ENCODE data around the gene LAMB4. TPM values are rescaled to one million over a fixed set of nuclear protein-coding genes. Genes with fewer than 3 reads are reported as not detected.

The LAMB4 gene
- total RNA-seq, 6 experiments from 2014 or later: not detected

DNA sequence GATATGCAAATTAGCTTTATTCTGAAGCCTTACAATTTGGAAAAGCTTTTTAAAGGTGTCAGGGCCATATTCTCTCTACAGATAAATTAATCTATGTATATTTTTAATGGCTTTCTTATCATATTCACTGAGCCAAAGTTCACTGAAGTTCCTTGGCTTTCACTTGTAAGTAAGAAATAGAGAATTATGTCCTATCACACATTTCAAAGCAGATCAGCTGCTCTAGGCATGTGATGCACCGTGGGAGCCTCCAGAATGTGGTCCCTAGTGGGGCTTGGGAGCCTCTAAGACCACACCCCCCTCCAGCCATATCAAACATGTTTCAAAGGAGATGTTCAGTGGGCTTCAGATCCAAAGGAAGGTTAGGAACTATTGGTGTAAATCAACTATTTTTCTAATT is 51.5 kb downstream of the LAMB4 start:
- no peak overlapping the region for H3K27ac ChIP-seq
- no peaks in the 10 kb centered on the region for H3K36me3 ChIP-seq
- H3K4me1 ChIP-seq: peaks cover 0 to 7% (median 0%) of the 10 kb centered on the region in 4 donors
- ATAC-seq (no peak), DNase-seq (no peak)
- H3K27me3 ChIP-seq: no peaks in the 10 kb centered on the region
- intact Hi-C loops (cut with DNase I): no loop called here
- 44% methylated on average over 1 of the region's 1 CpG for WGBS (ENCODE audit: insufficient coverage, low coverage, low lambda C conversion rate, missing lambda C conversion rate)
- no peak overlapping the region for H3K4me3 ChIP-seq
- H3K9me3 ChIP-seq: no peaks in the 10 kb centered on the region
- TF ChIP-seq POLR2A (IDR thresholded peaks at IDR 0.05): no peak
- TF ChIP-seq, protein P1, sequence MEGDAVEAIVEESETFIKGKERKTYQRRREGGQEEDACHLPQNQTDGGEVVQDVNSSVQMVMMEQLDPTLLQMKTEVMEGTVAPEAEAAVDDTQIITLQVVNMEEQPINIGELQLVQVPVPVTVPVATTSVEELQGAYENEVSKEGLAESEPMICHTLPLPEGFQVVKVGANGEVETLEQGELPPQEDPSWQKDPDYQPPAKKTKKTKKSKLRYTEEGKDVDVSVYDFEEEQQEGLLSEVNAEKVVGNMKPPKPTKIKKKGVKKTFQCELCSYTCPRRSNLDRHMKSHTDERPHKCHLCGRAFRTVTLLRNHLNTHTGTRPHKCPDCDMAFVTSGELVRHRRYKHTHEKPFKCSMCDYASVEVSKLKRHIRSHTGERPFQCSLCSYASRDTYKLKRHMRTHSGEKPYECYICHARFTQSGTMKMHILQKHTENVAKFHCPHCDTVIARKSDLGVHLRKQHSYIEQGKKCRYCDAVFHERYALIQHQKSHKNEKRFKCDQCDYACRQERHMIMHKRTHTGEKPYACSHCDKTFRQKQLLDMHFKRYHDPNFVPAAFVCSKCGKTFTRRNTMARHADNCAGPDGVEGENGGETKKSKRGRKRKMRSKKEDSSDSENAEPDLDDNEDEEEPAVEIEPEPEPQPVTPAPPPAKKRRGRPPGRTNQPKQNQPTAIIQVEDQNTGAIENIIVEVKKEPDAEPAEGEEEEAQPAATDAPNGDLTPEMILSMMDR (IDR thresholded peaks at IDR 0.05): no peak

DNA sequence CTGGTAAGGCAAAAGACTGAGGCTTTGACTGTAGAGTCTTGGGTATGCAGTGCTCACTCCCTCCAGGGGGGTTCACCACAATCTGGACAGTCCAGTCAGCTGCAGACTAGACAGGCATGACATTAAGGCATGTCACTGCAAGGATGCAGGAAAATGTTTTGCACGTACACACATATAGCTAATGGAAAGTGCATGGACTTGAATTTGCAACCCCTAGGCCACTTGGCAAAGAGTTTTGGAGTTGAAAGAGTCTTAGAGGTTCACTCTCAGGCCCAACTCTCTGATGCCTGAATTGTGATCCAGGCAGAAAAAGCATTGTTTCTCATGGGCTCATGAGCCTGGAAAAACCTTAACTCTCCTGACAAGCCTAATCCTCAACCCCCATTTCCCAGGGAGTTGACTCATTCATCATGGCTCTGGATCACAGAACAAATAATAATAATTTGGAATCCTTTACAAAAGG is 51.9 kb downstream of the LAMB4 start:
- DNase-seq (no peak), ATAC-seq (no peak)
- intact Hi-C loops (cut with DNase I): no loop called here

DNA sequence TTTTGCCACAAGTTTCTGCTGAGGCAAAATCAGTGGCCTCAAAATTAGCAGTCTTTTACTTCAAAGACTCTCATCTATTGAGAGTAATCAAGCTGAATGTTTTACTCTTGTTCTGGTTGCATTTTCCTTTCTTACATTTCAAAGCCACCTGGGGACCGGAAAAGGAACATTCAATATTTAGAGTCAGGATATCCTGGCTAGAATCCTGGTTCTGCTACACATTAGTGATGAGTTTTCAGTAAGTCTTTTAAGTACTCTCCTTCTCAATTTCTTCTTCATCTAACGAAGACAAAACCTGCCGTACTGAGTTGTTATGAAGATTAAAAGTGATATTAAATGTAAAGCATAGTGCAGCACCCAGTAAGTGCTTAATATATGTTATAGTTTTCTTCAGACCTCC is 52.5 kb downstream of the LAMB4 start:
- H3K27me3 ChIP-seq: no peaks in the 10 kb centered on the region
- H3K4me1 ChIP-seq: peaks cover 0 to 7% (median 0%) of the 10 kb centered on the region in 4 donors
- no peaks in the 10 kb centered on the region for H3K9me3 ChIP-seq
- no peak overlapping the region for H3K27ac ChIP-seq
- H3K4me3 ChIP-seq: no peak overlapping the region
- TF ChIP-seq, protein P1 (IDR thresholded peaks at IDR 0.05): no peak
- TF ChIP-seq POLR2A (IDR thresholded peaks at IDR 0.05): no peak
- ATAC-seq: no peak
- intact Hi-C loops (cut with DNase I): no loop called here
- 48% methylated on average over 3 of the region's 3 CpGs for WGBS (ENCODE audit: insufficient coverage, low coverage, low lambda C conversion rate, missing lambda C conversion rate)
- no peak for DNase-seq
- no peaks in the 10 kb centered on the region for H3K36me3 ChIP-seq

More for the DNA sequence above, 51.9 kb downstream of the LAMB4 start:
- H3K4me3 ChIP-seq: no peak overlapping the region
- H3K36me3 ChIP-seq: no peaks in the 10 kb centered on the region
- no peaks in the 10 kb centered on the region for H3K27me3 ChIP-seq
- H3K4me1 ChIP-seq: peaks cover 0 to 7% (median 0%) of the 10 kb centered on the region in 4 donors
- WGBS (ENCODE audit: insufficient coverage, low coverage, low lambda C conversion rate, missing lambda C conversion rate): no CpG with 5 or more reads among the region's 1 CpG
- no peaks in the 10 kb centered on the region for H3K9me3 ChIP-seq
- no peak overlapping the region for H3K27ac ChIP-seq
- TF ChIP-seq, protein P1 (IDR thresholded peaks at IDR 0.05): no peak
- TF ChIP-seq POLR2A (IDR thresholded peaks at IDR 0.05): no peak

DNA sequence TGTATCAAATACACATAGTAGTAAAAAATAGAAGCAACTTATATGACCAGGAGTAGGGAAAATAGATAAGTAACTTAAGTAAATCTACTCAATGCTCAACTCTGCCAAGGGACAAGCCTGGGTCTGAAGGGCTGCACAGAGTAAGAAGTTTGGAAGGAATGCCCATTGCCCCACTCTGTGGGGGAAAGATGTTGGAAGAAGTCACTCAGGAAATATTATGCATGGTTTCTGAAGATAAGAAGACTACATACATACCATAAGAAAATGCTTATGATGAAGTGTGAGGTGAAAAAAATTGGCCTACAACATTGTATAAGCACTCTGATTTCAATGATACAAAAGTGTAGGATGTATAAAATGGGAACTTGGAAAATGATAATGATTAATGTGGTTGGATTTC is 54.0 kb downstream of the LAMB4 start:
- DNase-seq (no peak), ATAC-seq (no peak)
- Histone ChIP-seq H3K27me3 (no peaks in the 10 kb centered on the region), H3K36me3 (no peaks in the 10 kb centered on the region), H3K9me3 (no peaks in the 10 kb centered on the region), H3K4me1 (peaks cover 0 to 4% (median 0%) of the 10 kb centered on the region in 4 donors), H3K4me3 (no peak overlapping the region), H3K27ac (no peak overlapping the region)
- intact Hi-C loops (cut with DNase I): no loop called here
- TF ChIP-seq, protein P1 (IDR thresholded peaks at IDR 0.05): no peak
- no peak for TF ChIP-seq POLR2A (IDR thresholded peaks at IDR 0.05)
